OCI-LY7 (cell line): Measurements from ENCODE around the gene ITGAE.

Experiments
- EZH2phosphoT487 ChIP-seq: fragments of 200-600 bp; sonication (generic); IDR thresholded peaks from 2 replicates; pipeline ENCODE4 v1.6.1; 2018; ENCODE audit warnings: low read depth, borderline replicate concordance, mild to moderate bottlenecking, mixed run types, antibody characterized with exemption, low read length, moderate library complexity, mixed read lengths
- TF ChIP-seq, protein P1 (sequence below): fragments of 200-600 bp; sonication (generic); conservative IDR thresholded peaks from 2 replicates; pipeline ENCODE4 v1.5.1; 2014; ENCODE audit warnings: mild to moderate bottlenecking, antibody characterized with exemption, low read length, moderate library complexity, mixed read lengths

DNA sequence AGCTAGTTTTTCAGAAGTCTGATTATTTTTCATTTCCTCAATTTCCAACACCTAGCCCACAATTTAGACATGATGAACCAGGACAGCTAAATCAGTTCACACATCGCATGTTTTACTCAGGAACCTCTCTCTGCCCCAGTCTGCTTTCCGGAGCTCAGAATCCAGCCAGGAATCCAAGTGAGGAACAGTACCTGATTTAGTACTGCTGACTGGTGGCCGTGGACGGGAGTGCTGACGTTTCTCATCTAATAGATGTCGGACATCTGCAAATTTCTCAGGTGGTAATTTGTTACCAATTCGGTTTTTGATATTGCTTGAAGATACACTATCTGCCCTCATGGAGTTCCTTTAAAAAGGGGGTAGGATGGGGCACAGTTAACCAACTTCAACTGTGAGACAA is 14.9 kb upstream of the ITGAE start:
- TF ChIP-seq, protein P1, sequence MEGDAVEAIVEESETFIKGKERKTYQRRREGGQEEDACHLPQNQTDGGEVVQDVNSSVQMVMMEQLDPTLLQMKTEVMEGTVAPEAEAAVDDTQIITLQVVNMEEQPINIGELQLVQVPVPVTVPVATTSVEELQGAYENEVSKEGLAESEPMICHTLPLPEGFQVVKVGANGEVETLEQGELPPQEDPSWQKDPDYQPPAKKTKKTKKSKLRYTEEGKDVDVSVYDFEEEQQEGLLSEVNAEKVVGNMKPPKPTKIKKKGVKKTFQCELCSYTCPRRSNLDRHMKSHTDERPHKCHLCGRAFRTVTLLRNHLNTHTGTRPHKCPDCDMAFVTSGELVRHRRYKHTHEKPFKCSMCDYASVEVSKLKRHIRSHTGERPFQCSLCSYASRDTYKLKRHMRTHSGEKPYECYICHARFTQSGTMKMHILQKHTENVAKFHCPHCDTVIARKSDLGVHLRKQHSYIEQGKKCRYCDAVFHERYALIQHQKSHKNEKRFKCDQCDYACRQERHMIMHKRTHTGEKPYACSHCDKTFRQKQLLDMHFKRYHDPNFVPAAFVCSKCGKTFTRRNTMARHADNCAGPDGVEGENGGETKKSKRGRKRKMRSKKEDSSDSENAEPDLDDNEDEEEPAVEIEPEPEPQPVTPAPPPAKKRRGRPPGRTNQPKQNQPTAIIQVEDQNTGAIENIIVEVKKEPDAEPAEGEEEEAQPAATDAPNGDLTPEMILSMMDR = no peak
- TF ChIP-seq EZH2phosphoT487 = no peak
